HFF-Myc (cell line): ENCODE data around the gene GET4.

ENCODE experiments used
- DNase-seq: peaks from one replicate; pipeline ENCODE4 v3.0.0-alpha.2; 2011; ENCODE audit warnings: low read depth; ENCODE audit errors: extremely low read depth
- H3K4me3 ChIP-seq: replicated peaks from 2 replicates; pipeline ENCODE4 v1.5.1; 2011; ENCODE audit warnings: low read depth, mild to moderate bottlenecking, control low read depth, low read length
- CTCF ChIP-seq: IDR thresholded peaks from 2 replicates; pipeline ENCODE4 v1.5.1; 2012; ENCODE audit warnings: mild to moderate bottlenecking, low read depth, low read length, control low read depth; ENCODE audit errors: missing control alignments

Gene GET4

GRCh38 chr7:890868-891267 is 14.5 kb downstream of the GET4 start:
- no peak for DNase-seq
- no peak for TF ChIP-seq CTCF

DNA sequence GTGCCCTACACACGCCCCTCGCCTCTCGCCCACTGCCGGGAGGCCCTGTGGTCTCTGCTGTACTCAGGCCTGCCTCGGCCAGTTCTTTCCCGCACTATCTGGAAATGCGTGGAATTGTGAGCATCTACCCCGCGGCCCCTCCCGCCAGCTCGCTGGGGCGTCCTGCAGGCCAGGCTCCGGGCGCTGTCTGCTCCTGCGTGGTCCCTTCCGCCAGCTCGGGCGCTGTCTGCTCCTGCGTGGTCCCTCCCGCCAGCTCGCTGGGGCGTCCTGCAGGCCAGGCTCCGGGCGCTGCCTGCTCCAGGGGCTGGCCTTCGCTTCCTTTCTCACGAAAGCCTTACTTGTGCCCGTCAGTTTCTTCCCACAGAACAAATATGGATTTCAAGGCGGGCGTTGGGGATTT is 14.9 kb downstream of the GET4 start:
- no peak for TF ChIP-seq CTCF
- H3K4me3 ChIP-seq, result no peak overlapping the region
- DNase-seq, result no peak

More at GRCh38 chr7:890868-891267, 14.5 kb downstream of the GET4 start:
- no peak overlapping the region for H3K4me3 ChIP-seq

DNA sequence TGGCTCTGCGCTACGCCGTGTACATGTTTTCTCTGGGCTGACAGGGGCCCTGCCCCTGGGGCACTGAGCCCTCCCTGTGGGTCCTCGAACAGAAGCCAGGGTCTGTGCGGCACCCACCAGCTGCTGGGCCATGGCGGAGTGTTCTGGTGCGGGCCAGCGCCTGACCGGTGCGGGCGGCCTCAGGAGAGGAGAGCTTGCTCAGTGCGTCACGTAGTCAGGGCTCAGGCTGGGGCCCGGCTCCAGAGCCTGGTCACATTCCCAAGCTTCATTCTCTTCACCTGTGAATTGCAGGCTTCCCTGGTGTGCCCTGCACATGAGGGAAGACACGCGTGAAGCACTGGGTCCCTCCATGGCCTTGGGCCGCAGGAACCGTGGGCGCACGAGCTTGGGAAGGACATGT is 15.5 kb downstream of the GET4 start:
- no peak overlapping the region for H3K4me3 ChIP-seq
- TF ChIP-seq CTCF, result no peak
- DNase-seq, result no peak

DNA sequence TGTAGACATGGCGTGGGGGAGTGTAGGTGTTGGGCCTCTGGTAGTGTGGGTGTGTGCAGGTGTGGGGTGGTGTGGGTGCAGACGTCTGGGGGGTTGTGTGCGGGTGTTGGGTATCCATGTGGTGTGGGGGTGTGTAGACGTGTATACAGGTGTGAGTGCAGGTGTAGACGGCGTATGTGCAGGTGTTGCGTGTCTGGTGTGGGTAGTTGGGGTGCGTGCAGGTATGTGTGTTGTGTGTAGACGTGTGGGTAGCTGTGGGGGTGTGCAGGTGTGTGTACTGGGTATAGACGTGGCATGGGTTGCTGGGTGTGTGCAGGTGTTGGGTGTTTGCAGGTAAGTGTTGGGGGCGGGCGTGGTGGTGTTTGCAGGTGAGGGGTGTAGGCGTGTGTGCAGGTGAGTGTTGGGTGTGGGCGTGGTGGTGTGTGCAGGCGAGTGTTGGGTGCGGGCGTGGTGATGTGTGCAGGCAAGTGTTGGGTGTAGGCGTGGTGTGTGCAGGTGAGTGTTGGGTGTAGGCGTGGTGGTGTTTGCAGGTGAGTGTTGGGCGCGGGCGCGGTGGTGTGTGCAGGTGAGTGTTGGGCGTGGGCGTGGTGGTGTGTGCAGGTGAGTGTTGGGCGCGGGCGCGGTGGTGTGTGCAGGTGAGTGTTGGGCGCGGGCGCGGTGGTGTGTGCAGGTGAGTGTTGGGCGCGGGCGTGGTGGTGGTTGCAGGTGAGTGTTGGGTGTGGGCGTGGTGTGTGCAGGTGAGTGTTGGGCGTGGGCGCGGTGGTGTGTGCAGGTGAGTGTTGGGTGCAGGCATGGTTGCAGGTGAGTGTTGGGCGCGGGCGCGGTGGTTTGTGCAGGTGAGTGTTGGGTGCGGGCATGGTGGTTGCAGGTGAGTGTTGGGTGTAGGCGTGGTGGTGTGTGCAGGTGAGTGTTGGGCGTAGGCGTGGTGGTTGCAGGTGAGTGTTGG is 16.6 kb downstream of the GET4 start:
- no peak overlapping the region for H3K4me3 ChIP-seq
- DNase-seq, result no peak
- TF ChIP-seq CTCF, result no peak

DNA sequence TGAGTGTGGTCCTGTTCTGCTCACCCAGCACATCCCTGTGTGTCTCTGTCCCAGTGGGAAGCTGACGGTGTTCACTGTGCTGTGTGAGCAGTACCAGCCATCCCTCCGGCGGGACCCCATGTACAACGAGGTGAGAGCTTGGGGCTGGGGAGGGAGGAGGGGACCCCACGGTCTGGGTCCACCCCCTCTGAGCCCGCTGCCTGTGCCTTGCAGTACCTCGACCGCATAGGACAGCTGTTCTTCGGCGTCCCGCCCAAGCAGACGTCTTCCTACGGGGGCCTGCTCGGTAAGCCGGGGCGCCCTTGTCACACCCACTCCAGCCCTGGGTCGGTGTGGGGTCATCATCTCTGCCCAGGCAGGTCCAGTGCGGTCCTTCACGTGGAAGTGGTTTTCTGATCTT is 17.3 kb downstream of the GET4 start:
- H3K4me3 ChIP-seq, result no peak overlapping the region
- DNase-seq, result no peak
- no peak for TF ChIP-seq CTCF

GRCh38 chr7:894164-894867 is 18.0 kb downstream of the GET4 start:
- H3K4me3 ChIP-seq, result no peak overlapping the region
- no peak for DNase-seq
- TF ChIP-seq CTCF, result no peak
